ENCODE results near the gene LRRC4C.
"Not testable (repeated sequence)": the region's sequence is repeated elsewhere in the genome, so short reads cannot be mapped to it uniquely, and the experiment has no call there.

Gene LRRC4C

GRCh38 chr11:41010361-41011050, 448.9 kb downstream of the LRRC4C start:
- DNase-seq = no peak

GRCh38 chr11:41005986-41006385, 453.5 kb downstream of the LRRC4C start:
- peak; percentile 17 for DNase-seq

DNA sequence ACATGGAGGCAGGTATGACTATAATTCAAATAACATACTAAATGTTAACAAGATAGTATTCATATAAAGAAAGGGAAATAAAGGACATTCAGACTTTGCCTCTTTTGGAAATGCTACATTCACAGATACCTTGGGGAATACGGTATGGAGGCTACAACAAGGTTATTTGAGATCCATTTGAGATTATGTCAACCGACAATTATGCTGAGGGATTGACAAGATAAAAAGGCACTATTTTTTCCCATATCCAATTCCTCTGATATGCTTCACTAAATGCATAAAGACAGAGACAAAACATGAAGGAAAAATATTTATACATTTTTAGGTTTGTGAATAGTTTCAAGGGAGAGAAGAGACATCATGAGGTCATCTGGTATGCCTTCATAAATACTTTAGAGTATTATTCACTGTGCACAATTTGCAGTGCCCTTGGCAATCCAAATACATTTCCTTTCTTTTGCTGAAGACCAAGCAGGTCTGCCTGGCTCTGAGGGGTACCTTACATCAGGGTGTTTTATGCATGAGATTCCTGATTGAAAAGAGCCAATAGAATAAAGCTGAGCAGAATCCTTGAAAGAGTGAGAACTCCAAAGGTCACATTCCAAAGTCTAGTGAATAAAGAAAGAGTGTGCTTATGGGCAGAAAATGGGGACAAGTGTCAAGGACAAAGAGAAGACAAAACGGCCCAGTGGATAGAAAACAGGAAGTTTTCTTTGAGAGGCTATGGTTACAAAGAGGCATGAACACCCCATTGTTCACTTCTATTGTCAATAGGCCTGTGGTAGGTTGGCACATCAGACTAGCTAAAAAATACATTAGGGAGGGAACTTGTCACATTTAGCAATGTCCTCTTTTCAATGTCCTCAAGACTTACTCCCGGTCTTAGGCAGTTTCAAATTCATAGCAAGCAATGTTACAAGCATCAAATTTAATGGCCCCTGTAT, 455.8 kb downstream of the LRRC4C start:
- DNase-seq = peak; percentile 51

DNA sequence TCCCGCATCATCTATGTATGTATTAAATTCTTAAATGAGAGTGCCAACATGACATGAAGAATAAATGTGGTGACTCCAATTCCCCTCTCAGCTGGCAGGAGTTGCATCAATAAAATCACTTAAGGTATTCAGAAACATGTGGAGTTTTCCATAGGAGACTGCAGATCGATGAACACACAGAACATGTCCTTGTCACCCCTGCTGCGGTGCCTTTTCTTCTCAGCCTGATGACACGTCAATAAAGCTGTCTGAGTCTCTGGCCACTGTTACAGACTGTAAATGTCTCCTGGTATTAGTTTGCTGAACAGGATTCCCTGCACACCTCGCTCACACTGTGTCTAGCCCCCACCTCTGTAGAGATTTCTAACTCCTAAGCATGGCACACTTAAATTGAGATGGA, 460.5 kb downstream of the LRRC4C start:
- no peak for DNase-seq

GRCh38 chr11:40987776-40988435, 471.5 kb downstream of the LRRC4C start:
- no peak for DNase-seq

- no peak for DNase-seq
Observed at GRCh38 chr11:40986320-40986719, 473.1 kb downstream of the LRRC4C start.

DNA sequence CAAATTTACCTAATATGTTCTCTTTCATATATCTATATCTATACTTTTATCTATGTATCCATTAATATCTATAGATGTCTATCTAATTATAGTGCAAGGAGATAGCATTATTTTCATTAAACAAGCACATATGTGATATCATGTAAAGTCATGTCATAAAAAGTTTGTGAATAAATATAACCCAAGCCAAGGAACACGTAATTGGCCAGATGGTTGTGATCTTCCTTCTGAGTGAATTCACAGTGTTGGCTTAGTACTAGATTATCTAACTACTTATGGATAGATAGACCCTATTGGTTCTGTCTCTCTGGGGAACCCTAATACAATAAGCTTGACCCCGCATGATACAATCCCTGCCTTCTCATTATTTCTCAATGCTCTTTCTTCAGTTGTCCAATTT, 484.4 kb downstream of the LRRC4C start:
- DNase-seq = no peak

- DNase-seq = no peak
Observed at GRCh38 chr11:40974186-40974795, 485.2 kb downstream of the LRRC4C start.

- DNase-seq = no peak
Observed at GRCh38 chr11:40958707-40959106, 500.7 kb downstream of the LRRC4C start.

GRCh38 chr11:40952479-40952878, 507.0 kb downstream of the LRRC4C start:
- no peak for DNase-seq

DNA sequence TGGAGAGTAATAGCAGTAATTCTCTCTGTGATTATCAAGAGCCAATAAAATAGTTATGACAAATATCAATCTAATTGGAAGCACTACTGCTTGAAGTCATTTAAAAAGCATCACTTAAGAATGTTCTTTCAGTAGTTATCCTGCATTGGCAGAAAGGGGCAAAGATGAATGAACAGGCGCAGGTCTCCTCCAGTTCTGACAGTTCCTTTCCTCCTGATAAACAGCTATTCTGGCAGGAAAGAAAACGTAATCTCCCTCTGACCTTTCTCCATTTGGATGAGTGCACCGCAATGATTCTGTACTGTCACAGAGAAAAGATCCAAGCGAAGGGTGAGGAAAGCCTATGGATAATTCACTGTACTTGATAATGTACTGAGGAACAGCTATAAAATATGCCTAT, 521.5 kb downstream of the LRRC4C start:
- no peak for DNase-seq

- DNase-seq = no peak
Observed at GRCh38 chr11:40924915-40925314, 534.5 kb downstream of the LRRC4C start.

DNA sequence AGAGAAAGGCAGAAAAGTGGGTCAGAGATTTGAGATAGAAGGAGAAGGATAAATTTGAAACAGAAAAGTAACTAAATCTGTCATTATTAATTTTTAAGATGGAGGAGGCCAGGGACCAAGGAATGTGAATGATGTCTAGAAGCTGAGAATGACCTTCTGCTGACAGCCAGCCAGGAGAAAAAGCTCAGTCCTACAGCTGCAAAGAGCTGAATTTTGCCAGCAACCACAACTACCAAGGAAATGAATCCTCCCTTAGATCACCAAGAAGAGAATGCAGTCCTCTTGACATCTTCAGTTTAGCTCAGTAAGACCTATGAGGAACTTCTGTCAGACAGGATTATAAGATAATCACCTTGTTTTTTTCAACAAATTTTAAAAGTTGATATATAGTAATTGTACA, 538.2 kb downstream of the LRRC4C start:
- DNase-seq = peak; percentile 52

DNA sequence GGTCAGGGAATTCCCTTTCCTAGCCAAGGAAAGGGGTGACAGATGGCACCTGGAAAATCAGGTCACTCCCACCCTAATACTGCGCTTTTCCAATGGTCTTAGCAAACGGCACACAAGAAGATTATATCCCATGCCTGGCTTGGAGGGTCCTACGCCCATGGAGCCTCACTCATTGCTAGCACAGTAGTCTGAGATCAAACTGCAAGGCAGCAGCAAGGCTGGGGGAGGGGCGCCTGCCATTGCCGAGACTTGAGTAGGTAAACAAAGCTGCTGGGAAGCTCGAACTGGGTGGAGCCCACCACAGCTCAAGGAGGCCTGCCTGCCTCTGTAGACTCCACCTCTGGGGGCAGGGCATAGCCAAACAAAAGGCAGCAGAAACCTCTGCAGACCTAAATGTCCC, 548.7 kb downstream of the LRRC4C start:
- not testable (repeated sequence) for DNase-seq

- DNase-seq = no peak
Observed at GRCh38 chr11:40894501-40894900, 565.0 kb downstream of the LRRC4C start.

- no peak for DNase-seq
Observed at GRCh38 chr11:40885250-40885954, 574.0 kb downstream of the LRRC4C start.

- no peak for DNase-seq
Observed at GRCh38 chr11:40882301-40882700, 577.2 kb downstream of the LRRC4C start.

- no peak for DNase-seq
Observed at GRCh38 chr11:40879911-40880310, 579.5 kb downstream of the LRRC4C start.

DNA sequence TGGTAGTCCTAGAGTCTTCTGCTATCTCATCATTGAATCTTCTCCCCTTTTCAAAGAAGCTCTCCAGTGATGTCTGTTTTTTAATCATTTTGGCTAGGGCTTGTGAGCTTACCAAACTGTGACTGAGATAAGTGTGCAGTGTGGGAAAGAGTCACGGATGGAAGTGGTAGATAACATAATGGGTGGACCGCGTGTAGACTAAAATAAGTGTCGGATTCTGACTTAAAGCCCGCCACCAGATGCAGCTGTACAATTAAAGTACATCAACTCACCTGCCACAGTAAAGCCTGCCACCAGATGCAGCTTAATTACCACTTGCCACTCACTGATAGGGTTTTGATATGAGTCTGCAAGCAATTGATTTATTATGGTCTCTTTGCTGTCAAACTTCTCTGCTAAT, 581.5 kb downstream of the LRRC4C start:
- no peak for DNase-seq

DNA sequence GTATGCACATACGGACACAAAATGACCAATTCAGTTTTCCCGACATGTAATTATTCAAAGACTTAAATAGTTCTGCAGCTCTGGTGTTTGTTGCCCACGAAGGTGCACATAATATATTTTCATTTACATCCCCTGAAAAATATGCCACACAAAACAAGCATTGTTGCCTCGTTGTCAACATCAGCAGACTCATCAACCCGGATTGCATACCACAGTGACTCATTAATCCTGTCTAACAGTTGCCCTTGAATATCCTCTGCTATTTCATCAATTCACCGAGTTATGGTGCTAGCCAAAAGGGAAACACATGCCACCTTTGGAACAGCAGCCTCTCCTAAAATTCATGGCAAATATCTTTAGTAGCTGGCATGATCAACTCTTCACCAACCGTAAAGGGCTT, 582.2 kb downstream of the LRRC4C start:
- DNase-seq = peak; percentile 18

DNA sequence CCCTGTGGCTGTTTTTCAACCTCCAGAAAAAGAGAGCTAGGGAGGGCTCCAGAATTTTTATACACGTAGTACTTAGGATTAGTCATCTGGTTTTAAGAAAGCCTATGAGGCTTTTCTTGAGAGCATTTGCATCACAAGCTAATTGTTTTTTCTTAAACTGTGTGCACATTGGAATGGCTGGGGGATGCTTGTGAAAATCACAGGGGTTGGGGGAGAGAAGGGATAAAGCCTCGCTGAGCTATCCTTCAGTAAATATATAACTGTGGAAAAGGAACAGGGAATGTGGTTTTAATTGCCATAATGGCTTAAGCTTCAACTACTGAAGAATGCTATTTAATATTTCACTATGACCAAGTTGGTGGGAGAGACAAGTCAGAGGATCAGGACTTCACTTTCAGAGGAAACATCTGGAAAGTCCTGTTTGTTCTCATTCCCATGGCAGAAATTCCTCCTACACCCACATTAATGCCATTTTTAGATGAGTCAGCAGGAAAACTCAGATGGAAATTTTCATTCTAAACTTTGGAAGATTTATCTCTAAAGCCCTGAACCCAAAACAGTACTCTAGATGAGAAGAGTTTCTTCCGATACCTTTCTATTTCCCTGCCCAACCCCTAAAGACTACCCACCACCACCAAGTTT, 591.3 kb downstream of the LRRC4C start:
- peak; percentile 46 for DNase-seq

DNA sequence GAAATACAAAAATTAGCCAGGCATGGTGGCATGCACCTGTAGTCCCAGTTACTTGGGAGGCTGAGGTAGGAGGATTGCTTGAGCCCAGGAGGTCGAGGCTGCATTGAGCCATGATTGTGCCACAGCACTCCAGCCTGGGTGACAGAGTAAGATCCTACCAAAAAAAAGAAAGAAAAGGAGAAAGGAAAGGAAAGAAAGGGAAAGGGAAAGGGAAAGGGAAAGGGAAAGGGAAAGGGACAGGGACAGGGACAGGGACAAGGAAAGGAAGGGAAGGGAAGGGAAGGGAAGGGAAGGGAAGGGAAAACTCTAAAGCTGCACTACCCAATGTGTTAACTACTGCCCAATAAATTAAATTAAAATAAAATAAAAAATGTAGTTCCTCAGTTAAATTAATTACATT, 601.7 kb downstream of the LRRC4C start:
- not testable (repeated sequence) for DNase-seq
